Measurements from ENCODE around the gene HMBS.

DNA sequence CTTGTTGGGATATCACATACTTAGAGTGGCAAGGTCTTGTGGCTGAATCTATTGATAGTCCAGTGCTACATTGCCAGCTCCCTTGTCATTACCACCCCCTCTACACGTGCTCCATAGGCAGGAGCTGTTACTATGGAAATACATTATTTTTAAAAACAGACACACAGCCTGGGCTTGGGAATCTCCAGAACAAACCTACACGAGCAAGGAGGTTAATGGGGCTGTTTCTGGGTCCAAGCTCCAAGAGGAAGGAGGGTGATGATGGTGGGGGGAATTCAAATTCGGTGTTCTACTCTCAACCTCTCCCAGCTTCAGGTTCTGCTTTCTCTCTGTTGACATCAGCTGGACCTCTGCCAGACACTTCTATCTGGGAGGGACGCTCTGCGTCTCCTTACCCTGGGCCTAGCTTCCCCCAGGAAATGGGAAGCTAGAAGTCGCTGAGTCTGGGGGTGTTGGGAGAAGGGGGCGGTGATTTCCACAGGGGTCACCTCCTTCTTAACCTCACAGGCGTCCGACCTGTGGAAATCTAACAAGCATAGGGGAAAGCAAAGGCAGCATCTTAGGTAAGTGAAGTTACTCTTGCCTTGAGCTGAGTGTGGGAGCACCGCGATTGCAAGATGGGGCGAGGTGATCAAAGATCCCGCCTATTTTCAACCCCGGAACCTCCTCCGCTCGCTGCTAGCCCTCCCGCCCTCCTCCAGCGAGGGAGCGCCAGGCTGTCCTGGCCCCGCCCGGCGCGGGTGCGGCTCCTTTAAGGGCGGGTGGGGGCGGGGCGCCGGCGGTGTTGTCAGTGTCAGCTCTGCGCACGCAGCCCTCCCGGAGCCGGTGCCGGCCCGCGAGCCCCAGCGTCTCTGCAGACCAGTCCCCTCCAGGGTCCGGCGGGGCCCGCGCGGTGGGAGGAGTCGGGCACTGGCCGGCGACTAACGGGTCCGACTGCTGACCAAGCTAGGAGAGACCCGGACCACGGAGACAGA lies 22.2 kb downstream of the HMBS start, which contains the start of gene C2CD2L:
- peak; percentile 70 for TF ChIP-seq POLR2AphosphoS5 (IDR thresholded peaks at IDR 0.05; ENCODE audit: low read depth)
- TF ChIP-seq, protein P1, sequence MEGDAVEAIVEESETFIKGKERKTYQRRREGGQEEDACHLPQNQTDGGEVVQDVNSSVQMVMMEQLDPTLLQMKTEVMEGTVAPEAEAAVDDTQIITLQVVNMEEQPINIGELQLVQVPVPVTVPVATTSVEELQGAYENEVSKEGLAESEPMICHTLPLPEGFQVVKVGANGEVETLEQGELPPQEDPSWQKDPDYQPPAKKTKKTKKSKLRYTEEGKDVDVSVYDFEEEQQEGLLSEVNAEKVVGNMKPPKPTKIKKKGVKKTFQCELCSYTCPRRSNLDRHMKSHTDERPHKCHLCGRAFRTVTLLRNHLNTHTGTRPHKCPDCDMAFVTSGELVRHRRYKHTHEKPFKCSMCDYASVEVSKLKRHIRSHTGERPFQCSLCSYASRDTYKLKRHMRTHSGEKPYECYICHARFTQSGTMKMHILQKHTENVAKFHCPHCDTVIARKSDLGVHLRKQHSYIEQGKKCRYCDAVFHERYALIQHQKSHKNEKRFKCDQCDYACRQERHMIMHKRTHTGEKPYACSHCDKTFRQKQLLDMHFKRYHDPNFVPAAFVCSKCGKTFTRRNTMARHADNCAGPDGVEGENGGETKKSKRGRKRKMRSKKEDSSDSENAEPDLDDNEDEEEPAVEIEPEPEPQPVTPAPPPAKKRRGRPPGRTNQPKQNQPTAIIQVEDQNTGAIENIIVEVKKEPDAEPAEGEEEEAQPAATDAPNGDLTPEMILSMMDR (IDR thresholded peaks at IDR 0.05; ENCODE audit: insufficient read depth, low read length) = no peak
- TF ChIP-seq, protein P2, sequence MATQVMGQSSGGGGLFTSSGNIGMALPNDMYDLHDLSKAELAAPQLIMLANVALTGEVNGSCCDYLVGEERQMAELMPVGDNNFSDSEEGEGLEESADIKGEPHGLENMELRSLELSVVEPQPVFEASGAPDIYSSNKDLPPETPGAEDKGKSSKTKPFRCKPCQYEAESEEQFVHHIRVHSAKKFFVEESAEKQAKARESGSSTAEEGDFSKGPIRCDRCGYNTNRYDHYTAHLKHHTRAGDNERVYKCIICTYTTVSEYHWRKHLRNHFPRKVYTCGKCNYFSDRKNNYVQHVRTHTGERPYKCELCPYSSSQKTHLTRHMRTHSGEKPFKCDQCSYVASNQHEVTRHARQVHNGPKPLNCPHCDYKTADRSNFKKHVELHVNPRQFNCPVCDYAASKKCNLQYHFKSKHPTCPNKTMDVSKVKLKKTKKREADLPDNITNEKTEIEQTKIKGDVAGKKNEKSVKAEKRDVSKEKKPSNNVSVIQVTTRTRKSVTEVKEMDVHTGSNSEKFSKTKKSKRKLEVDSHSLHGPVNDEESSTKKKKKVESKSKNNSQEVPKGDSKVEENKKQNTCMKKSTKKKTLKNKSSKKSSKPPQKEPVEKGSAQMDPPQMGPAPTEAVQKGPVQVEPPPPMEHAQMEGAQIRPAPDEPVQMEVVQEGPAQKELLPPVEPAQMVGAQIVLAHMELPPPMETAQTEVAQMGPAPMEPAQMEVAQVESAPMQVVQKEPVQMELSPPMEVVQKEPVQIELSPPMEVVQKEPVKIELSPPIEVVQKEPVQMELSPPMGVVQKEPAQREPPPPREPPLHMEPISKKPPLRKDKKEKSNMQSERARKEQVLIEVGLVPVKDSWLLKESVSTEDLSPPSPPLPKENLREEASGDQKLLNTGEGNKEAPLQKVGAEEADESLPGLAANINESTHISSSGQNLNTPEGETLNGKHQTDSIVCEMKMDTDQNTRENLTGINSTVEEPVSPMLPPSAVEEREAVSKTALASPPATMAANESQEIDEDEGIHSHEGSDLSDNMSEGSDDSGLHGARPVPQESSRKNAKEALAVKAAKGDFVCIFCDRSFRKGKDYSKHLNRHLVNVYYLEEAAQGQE (IDR thresholded peaks at IDR 0.05; ENCODE audit: insufficient replicate concordance, low read depth) = no peak

Data from HL-60 (cell line).